NCI-H524 (cell line): Measurements from ENCODE around the gene IFNL3.
"Not testable (repeated sequence)": the region's sequence is repeated elsewhere in the genome, so short reads cannot be mapped to it uniquely, and the experiment has no call there.

ENCODE experiments used
- DNase-seq, 2 experiments: peaks; one replicate each; lab custom pipeline; 2025; lab: John Stamatoyannopoulos, UW

The IFNL3 gene

GRCh38 chr19:39244410-39245100 is at the start of gene IFNL3:
IFNL3 (minus strand) TSS chr19:39245006; CDS start chr19:39244967, 39 bp downstream.
- DNase-seq = not testable (repeated sequence)

DNA sequence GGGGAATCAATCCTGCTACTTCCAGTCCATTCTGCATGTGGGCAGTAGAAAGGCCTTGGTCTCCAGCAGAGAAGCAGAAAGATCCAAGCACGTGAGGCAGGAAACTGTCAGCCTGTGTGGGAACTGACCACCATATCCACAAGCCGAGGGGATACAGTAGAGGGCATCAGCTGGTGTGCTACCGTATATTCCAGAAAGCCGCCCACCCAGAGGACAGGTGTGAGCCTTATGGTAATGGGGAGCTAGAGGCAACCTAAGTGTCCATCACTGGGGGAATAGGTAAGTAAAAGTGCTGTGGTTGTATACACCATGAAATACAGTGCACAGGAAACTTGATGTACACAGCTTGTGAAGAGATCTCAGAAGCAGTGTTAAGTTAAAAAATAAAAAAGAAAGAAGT is 48.6 kb upstream of the IFNL3 start:
- DNase-seq = no peak

GRCh38 chr19:39284032-39284431 is 39.2 kb upstream of the IFNL3 start:
- no peak for DNase-seq

- no peak for DNase-seq
Measured at GRCh38 chr19:39282021-39282420, 37.2 kb upstream of the IFNL3 start.

DNA sequence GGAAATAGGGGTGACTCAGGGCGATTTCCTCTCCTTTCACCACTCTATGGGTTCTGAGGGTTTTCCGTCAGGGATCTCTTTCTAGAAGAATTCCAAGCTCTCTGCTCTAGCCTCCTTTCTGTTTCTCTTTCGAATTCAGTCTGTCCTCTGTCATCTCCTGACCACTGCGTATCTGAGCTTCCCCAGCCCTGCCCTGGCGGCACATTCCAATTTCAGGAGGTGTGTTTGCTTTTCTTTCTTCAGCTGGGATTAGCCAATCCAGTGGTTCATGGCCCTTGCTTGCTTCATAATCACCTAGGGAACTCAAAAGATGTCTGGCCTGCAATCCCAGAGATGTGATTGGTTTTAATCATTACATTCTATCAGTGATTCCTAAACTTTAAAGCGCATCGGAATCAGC is 32.8 kb upstream of the IFNL3 start:
- DNase-seq = no peak

DNA sequence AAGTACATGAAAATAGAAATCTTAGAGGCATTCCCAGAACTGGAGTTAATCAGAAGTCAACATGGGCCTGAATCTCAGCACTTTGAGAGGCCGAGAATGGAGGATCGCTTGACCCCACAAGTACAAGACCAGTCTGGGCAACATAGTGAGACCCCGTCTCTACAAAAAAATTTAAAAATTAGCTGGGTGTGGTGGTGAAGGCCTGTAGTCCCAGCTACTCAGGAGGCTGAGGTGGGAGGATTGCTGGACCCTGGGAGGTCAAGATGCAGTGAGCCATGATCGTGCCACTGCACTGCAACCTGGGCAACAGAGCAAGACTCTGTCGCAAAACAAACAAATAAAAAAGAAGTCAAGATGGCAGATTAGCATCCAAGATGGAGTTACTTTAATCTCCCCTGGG is 31.9 kb upstream of the IFNL3 start:
- DNase-seq = no peak

DNA sequence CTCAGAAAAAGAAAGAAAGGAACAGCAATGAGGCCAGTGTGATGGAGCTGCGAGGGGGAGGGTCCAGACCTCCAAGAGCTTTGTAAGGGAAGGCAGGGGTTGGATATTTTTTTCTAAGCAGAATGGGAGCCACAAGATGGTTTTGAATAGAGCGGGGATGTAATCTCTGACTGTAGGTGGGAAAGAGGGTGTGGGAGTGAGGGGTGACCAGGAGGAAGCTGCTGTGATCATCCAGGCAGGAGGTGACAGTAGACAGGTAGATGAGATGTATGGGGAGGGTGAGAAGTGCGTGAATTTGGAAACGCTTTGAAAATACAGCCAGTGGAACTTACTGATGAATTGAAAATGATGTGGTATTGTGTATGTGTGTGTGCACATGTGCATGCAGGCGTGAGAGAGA is 30.8 kb upstream of the IFNL3 start:
- DNase-seq = no peak

- not testable (repeated sequence) for DNase-seq
Measured at GRCh38 chr19:39273859-39274258, 29.1 kb upstream of the IFNL3 start.

GRCh38 chr19:39270036-39270871 is 25.4 kb upstream of the IFNL3 start:
- no peak for DNase-seq

- not testable (repeated sequence) for DNase-seq
Measured at GRCh38 chr19:39269369-39269768, 24.6 kb upstream of the IFNL3 start.

- DNase-seq = not testable (repeated sequence)
Measured at GRCh38 chr19:39268531-39269223, 23.9 kb upstream of the IFNL3 start.

- DNase-seq = not testable (repeated sequence)
Measured at GRCh38 chr19:39268085-39268484, 23.3 kb upstream of the IFNL3 start, which contains the start of gene IFNL2. IFNL2 (plus strand) TSS chr19:39268396; CDS start chr19:39268569, 173 bp downstream.

DNA sequence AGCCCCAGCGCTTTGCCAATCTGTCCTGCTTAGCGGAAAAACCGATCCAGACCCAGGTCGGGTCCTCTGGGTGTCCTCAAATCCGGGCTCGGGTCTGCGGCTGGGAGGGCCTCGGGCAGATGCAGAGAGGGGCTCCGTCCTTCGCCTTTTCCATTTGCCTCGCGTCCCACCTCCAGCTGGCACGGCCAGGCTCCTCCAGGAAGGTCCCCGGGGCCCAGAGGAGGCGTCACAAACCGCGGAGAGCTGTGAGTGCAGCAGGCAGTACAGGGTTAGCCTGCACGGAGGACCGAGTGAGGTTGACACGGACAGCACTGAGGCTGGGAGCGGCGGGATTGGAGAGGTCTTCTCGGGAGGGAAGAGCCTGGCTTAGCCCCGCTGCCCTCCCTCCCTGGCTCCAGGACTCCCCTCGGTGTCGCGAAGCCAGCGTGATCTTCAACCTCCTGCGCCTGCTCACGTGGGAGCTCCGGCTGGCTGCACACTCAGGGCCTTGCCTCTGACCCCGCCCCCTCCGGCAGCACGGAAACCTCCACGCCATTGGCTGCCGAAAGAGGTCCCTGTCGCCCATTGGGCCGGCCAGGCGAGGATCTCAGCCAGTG is 20.6 kb upstream of the IFNL3 start:
- DNase-seq = peak; percentile 21 to 60

DNA sequence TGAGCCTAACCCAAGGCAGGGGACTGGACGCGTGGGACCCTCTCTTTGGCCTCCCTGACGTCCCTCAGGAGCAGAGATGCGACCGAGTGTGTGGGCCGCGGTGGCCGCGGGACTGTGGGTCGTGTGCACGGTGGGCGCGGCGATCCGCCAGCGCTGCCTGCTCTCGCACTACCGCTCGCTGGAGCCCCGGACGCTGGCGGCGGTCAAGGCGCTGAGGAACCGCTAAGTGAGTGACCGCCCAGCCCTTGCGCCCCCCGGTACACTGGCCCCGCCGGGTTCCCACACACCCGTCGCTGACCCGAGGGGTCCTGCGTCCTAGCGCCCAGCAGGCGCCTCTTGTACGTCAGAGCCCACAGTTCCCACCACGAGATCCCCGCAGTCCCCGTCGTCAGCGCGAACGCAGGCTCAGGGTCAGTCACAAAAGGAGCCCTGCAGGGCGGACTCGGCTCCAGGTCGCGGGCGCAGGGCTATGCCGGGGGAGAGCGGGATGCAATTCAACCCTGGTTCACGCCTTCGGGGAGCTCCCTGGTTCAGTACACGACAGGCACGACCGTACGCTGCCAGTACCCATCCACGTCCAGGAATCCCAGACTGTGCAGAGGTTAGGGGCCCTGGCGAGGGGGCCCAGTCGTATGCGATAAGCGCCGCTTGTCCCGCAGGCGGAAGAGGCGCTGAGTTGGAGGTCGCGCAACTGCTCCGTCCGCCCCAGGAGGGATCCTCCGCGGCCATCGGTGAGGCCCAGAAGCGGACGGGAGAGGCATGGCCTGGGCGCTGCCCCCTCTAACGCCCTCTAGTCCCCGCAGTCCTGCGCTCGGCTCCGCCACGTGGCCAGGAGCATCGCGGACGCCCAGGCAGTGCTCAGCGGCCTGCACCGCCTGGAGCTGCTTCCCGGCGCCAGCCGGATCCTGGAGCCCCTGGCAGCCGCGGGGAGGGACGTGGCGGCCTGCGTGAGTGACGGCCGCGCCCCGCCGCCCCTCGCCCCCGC is 19.8 kb upstream of the IFNL3 start:
- DNase-seq = peak; percentile 34 to 54

DNA sequence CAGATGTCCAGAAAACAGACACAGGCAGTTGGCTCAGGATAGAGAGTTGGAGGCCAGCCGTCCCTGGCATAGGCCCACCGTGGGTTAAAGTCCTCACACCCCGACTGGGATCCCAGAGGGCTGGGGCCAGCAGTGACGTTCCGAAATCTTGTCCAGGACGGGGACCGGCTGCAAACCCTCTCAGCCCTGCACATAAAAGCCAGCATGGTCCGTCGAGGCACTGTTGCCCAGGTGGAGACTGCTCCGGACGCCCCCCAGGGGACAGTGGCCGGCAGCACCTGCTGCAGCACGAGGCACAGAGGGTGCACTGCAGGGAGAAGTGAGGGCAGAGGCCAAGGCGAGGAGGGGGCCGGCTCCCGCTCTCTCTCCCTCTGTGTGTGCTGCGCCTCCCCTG is 19.1 kb upstream of the IFNL3 start:
- peak in 1 of 2 experiments; percentile 13 for DNase-seq

GRCh38 chr19:39262496-39262895 is 17.7 kb upstream of the IFNL3 start:
- no peak for DNase-seq

DNA sequence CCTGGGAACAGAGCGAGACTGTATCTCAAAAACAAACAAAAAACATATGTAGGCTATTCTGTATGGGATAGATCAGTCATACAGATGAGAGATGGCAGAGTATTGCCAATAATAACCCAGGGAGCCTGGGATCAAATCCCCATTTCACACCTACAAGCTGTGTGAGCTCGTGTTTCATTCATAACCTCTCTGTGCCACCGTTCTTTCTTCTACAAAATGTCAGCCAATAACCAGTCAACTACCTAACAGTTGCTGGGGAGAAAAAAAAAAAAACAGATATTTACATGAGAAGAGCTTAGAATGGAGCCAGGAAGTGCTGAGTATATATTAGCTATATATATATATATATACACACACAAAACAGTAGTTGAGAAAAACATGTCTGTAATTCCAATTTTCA is 16.9 kb upstream of the IFNL3 start:
- DNase-seq = no peak

DNA sequence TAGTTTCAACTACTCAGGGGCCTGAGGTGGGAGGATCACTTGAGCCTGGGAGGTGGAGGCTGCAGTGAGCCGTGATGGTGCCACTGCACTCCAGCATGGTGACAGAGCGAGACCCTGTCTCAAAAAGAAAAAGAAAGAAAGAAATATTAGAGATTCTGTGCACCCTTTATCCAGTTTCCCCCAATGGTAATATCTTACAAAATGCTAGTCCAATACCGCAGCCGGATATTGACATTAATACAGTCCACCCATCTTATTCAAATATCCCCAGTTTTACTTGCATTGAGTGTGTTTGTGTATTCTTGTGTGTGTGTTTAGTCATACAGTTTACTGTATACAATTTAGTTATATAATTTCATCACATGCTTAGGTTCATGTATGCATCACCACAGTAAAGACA is 12.4 kb upstream of the IFNL3 start:
- DNase-seq = no peak

- no peak for DNase-seq
Measured at GRCh38 chr19:39254531-39255345, 9.9 kb upstream of the IFNL3 start.
